H9 (cell line): ENCODE data around the gene TMBIM6. TPM values are rescaled to one million over a fixed set of nuclear protein-coding genes. Genes with fewer than 3 reads are reported as not detected.

ENCODE experiments used
- DNase-seq: peaks from one replicate; pipeline ENCODE4 v3.0.0-alpha.2; 2017
- H2AFZ ChIP-seq: one replicate; pipeline ENCODE4 v1.6.1; 2013; ENCODE audit warnings: mild to moderate bottlenecking, low read length, control low read depth, moderate library complexity
- H2AK5ac ChIP-seq: 2 replicates; pipeline ENCODE4 v1.6.1; 2013; ENCODE audit warnings: low read length, control low read depth, mixed read lengths; ENCODE audit not compliant: insufficient read length
- H2BK120ac ChIP-seq: one replicate; pipeline ENCODE4 v1.6.1; 2013; ENCODE audit warnings: low read depth, mild to moderate bottlenecking, low read length, control low read depth, inconsistent platforms; ENCODE audit not compliant: poor library complexity, severe bottlenecking
- H2BK12ac ChIP-seq: 2 replicates; pipeline ENCODE4 v1.6.1; 2013; ENCODE audit warnings: low read length, control low read depth, mixed read lengths, low read depth; ENCODE audit not compliant: insufficient read length
- H2BK15ac ChIP-seq: 2 replicates; pipeline ENCODE4 v1.6.1; 2013; ENCODE audit warnings: low read depth, low read length, control low read depth
- H2BK20ac ChIP-seq: one replicate; pipeline ENCODE4 v1.6.1; 2013; ENCODE audit warnings: low read depth, mild to moderate bottlenecking, low read length, control low read depth, inconsistent platforms; ENCODE audit not compliant: poor library complexity, severe bottlenecking
- H2BK5ac ChIP-seq: 2 replicates; pipeline ENCODE4 v1.6.1; 2013; ENCODE audit warnings: low read length, control low read depth, mixed read lengths; ENCODE audit not compliant: insufficient read length
- H3K14ac ChIP-seq: 2 replicates; pipeline ENCODE4 v1.6.1; 2013; ENCODE audit warnings: low read length, control low read depth; ENCODE audit not compliant: insufficient read depth
- H3K18ac ChIP-seq: 2 replicates; pipeline ENCODE4 v1.6.1; 2013; ENCODE audit warnings: low read depth, mild to moderate bottlenecking, mixed read lengths, low read length, control low read depth; ENCODE audit not compliant: insufficient read length
- H3K23ac ChIP-seq: 2 replicates; pipeline ENCODE4 v1.6.1; 2013; ENCODE audit warnings: low read length, control low read depth, mixed read lengths, low read depth; ENCODE audit not compliant: insufficient read length
- H3K23me2 ChIP-seq: 2 replicates; pipeline ENCODE4 v1.6.1; 2013; ENCODE audit warnings: low read depth, mild to moderate bottlenecking, mixed read lengths, low read length, control low read depth; ENCODE audit not compliant: insufficient read length, poor library complexity, severe bottlenecking
- H3K27ac ChIP-seq: 2 replicates; pipeline ENCODE4 v1.5.1; 2013; ENCODE audit warnings: low read length, control low read depth, mixed read lengths, low read depth; ENCODE audit not compliant: insufficient read length
- H3K27me3 ChIP-seq: 2 replicates; pipeline ENCODE4 v1.6.1; 2013; ENCODE audit warnings: low read length, control low read depth, inconsistent platforms; ENCODE audit not compliant: insufficient read depth
- H3K4ac ChIP-seq: 2 replicates; pipeline ENCODE4 v1.6.1; 2013; ENCODE audit warnings: low read depth, mild to moderate bottlenecking, control low read depth, inconsistent platforms, low read length, moderate library complexity
- H3K4me1 ChIP-seq: 2 replicates; pipeline ENCODE4 v1.6.1; 2013; ENCODE audit warnings: low read length, control low read depth, inconsistent platforms; ENCODE audit not compliant: insufficient read depth
- H3K4me2 ChIP-seq: 2 replicates; pipeline ENCODE4 v1.6.1; 2013; ENCODE audit warnings: low read length, control low read depth, mixed read lengths; ENCODE audit not compliant: insufficient read length, insufficient read depth
- H3K56ac ChIP-seq: 2 replicates; pipeline ENCODE4 v1.6.1; 2013; ENCODE audit warnings: low read depth, mild to moderate bottlenecking, mixed read lengths, low read length, control low read depth; ENCODE audit not compliant: insufficient read length
- H3K79me1 ChIP-seq: 2 replicates; pipeline ENCODE4 v1.6.1; 2013; ENCODE audit warnings: low read depth, mild to moderate bottlenecking, moderate library complexity, low read length, control low read depth, inconsistent platforms; ENCODE audit not compliant: insufficient read depth, poor library complexity, severe bottlenecking
- H3K79me2 ChIP-seq: 2 replicates; pipeline ENCODE4 v1.6.1; 2013; ENCODE audit warnings: low read length, control low read depth, inconsistent platforms; ENCODE audit not compliant: insufficient read depth
- H3K9ac ChIP-seq: 2 replicates; pipeline ENCODE4 v1.6.1; 2013; ENCODE audit warnings: low read length, control low read depth, mixed read lengths; ENCODE audit not compliant: insufficient read length; ENCODE audit errors: extremely low read depth
- H3K9me3 ChIP-seq: one replicate; pipeline ENCODE4 v1.6.1; 2013; ENCODE audit warnings: low read depth, low read length, inconsistent platforms; ENCODE audit not compliant: control insufficient read depth
- H3T11ph ChIP-seq: one replicate; pipeline ENCODE4 v1.6.1; 2013; ENCODE audit warnings: mild to moderate bottlenecking, low read length, control low read depth, inconsistent platforms
- H4K20me1 ChIP-seq: one replicate; pipeline ENCODE4 v1.6.1; 2013; ENCODE audit not compliant: control insufficient read depth, insufficient read length, insufficient read depth
- H4K5ac ChIP-seq: 2 replicates; pipeline ENCODE4 v1.6.1; 2013; ENCODE audit warnings: low read depth, mild to moderate bottlenecking, mixed read lengths, low read length, control low read depth; ENCODE audit not compliant: insufficient read length
- H4K8ac ChIP-seq: replicated peaks from 2 replicates; pipeline ENCODE4 v1.6.1; 2013; ENCODE audit warnings: low read length, control low read depth, mixed read lengths, low read depth; ENCODE audit not compliant: insufficient read length
- H4K91ac ChIP-seq: 2 replicates; pipeline ENCODE4 v1.6.1; 2013; ENCODE audit warnings: low read depth, mild to moderate bottlenecking, moderate library complexity, mixed read lengths, low read length, control low read depth; ENCODE audit not compliant: insufficient read length
- H3K27ac Mint-ChIP-seq, 3 experiments: 2 replicates in 2 of 3; 3 replicates in 1 of 3; pipeline ENCODE4 v1.8.0; 2020 to 2021; ENCODE audit warnings: mixed read lengths in 3 of 3, mild to moderate bottlenecking in 1 of 3, moderate library complexity in 1 of 3
- H3K27me3 Mint-ChIP-seq: 2 replicates; pipeline ENCODE4 v1.8.0; 2021; ENCODE audit warnings: low read depth, mild to moderate bottlenecking, moderate library complexity, mixed read lengths
- H3K36me3 Mint-ChIP-seq, 3 experiments: 2 replicates in 2 of 3; 3 replicates in 1 of 3; pipeline ENCODE4 v1.8.0; 2020 to 2021; ENCODE audit warnings: low read depth in 3 of 3, mixed read lengths in 3 of 3; ENCODE audit not compliant: insufficient read depth in 1 of 3
- H3K4me1 Mint-ChIP-seq, 2 experiments: 2 replicates each; pipeline ENCODE4 v1.8.0; 2020; ENCODE audit warnings: mixed read lengths in 2 of 2
- H3K4me3 Mint-ChIP-seq, 2 experiments: 2 replicates in 1 of 2; 3 replicates in 1 of 2; pipeline ENCODE4 v1.8.0; 2020 to 2021; ENCODE audit warnings: mild to moderate bottlenecking in 2 of 2, mixed read lengths in 2 of 2, moderate library complexity in 1 of 2
- H3K9me3 Mint-ChIP-seq, 2 experiments: 2 replicates in 1 of 2; 3 replicates in 1 of 2; pipeline ENCODE4 v1.8.0; 2020; ENCODE audit warnings: mild to moderate bottlenecking in 2 of 2, mixed read lengths in 2 of 2, moderate library complexity in 1 of 2
- CTCF ChIP-seq: fragments of 200-600 bp; sonication (generic); conservative IDR thresholded peaks from 3 replicates; pipeline ENCODE4 v1.8.0; 2021; ENCODE audit warnings: antibody characterized with exemption, mild to moderate bottlenecking
- WGBS: extraction: QIAGEN DNeasy Blood & Tissue Kit; methylation state at CpG from one replicate; pipeline ENCODE4 v1.1.7; 2013; ENCODE audit warnings: missing lambda C conversion rate, low lambda C conversion rate, mixed read lengths; ENCODE audit not compliant: insufficient read length; ENCODE audit errors: extremely low coverage; 5-methylcytosine and 5-hydroxymethylcytosine counted together
- total RNA-seq: library from RNA; stranded (reverse); gene quantifications from 2 replicates; pipeline ENCODE4 v1.2.1, GENCODE V29; 2021

TMBIM6 gene
- total RNA-seq, 1 experiment from 2014 or later = 362 TPM

DNA sequence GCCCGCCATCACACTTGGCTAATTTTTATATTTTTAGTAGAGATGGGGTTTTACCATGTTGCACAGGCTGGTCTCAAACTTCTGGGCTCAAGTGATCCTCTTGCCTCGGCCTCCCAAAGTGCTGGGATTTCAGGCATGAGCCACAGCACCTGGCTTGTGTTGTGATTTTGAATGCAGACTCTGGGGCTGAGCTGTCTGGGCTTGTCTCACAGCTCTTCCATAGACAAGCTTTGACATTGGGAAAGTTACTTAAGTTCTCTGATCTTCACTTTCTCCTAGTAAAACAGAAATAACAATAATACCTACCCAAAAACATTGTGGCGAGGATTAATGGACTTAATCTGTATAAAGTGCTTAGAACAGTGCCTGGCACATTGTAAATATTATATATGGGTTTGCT, 36.0 kb downstream of the TMBIM6 start:
- Histone ChIP-seq H3K23ac (no peak overlapping the region), H2BK12ac (no peak overlapping the region), H2BK20ac (no peak overlapping the region), H2BK120ac (no peak overlapping the region), H2BK5ac (no peak overlapping the region), H3K23me2 (no peaks in the 10 kb centered on the region), H2AK5ac (no peak overlapping the region), H4K8ac (no peak overlapping the region), H3K9ac (no peak overlapping the region), H3K27ac (no peak overlapping the region), H3K9me3 (no peaks in the 10 kb centered on the region), H4K20me1 (no peaks in the 10 kb centered on the region), H3K79me1 (no peaks in the 10 kb centered on the region), H4K5ac (no peak overlapping the region), H3T11ph (no peak overlapping the region), H3K18ac (no peak overlapping the region), H2BK15ac (no peak overlapping the region), H3K27me3 (no peaks in the 10 kb centered on the region), H3K4me1 (no peaks in the 10 kb centered on the region), H4K91ac (no peak overlapping the region), H3K14ac (no peak overlapping the region), H3K4ac (no peak overlapping the region), H3K4me2 (no peak overlapping the region), H3K56ac (no peak overlapping the region), H3K79me2 (no peaks in the 10 kb centered on the region), H2AFZ (no peak overlapping the region)
- H3K36me3 Mint-ChIP-seq = no peaks in the 10 kb centered on the region
- DNase-seq = no peak
- H3K27ac Mint-ChIP-seq = no peak overlapping the region
- H3K9me3 Mint-ChIP-seq = no peaks in the 10 kb centered on the region
- H3K4me1 Mint-ChIP-seq = peaks cover 13 to 19% of the 10 kb centered on the region in 2 experiments
- WGBS = no CpG with 5 or more reads among the region's 3 CpGs
- no peak overlapping the region for H3K4me3 Mint-ChIP-seq
- H3K27me3 Mint-ChIP-seq = peaks cover 32% of the 10 kb centered on the region
- TF ChIP-seq CTCF = no peak
